ENCODE data around the gene SLC35E1.

- TF ChIP-seq CTCF (conservative IDR thresholded peaks at IDR 0.05; ENCODE audit: low read depth, low read length) (no peak), POLR2A (IDR thresholded peaks at IDR 0.05; ENCODE audit: low read depth, low read length) (no peak), CEBPB (IDR thresholded peaks at IDR 0.05; ENCODE audit: low read depth, low read length) (no peak), MAZ (IDR thresholded peaks at IDR 0.05; ENCODE audit: borderline replicate concordance, low read depth, low read length) (no peak), RAD21 (IDR thresholded peaks at IDR 0.05; ENCODE audit: low read length) (no peak), BHLHE40 (IDR thresholded peaks at IDR 0.05; ENCODE audit: low read depth, low read length) (no peak), RCOR1 (IDR thresholded peaks at IDR 0.05; ENCODE audit: insufficient replicate concordance, low read length) (no peak), CHD1 (IDR thresholded peaks at IDR 0.05; ENCODE audit: low read depth, low read length) (no peak), NFE2L2 (IDR thresholded peaks at IDR 0.05; ENCODE audit: low read depth, low read length) (no peak), FOS (IDR thresholded peaks at IDR 0.05; ENCODE audit: low read depth, low read length) (no peak)
Measured at GRCh38 chr19:16598848-16599247, 26.6 kb upstream of the SLC35E1 start.

Data from IMR-90 (cell line).